Measurements from ENCODE around the gene ZNF74.

The ZNF74 gene

GRCh38 chr22:20422271-20423007 lies 28.5 kb downstream of the ZNF74 start:
- no peak for DNase-seq

GRCh38 chr22:20423008-20423905 lies 29.3 kb downstream of the ZNF74 start:
- DNase-seq = no peak

DNA sequence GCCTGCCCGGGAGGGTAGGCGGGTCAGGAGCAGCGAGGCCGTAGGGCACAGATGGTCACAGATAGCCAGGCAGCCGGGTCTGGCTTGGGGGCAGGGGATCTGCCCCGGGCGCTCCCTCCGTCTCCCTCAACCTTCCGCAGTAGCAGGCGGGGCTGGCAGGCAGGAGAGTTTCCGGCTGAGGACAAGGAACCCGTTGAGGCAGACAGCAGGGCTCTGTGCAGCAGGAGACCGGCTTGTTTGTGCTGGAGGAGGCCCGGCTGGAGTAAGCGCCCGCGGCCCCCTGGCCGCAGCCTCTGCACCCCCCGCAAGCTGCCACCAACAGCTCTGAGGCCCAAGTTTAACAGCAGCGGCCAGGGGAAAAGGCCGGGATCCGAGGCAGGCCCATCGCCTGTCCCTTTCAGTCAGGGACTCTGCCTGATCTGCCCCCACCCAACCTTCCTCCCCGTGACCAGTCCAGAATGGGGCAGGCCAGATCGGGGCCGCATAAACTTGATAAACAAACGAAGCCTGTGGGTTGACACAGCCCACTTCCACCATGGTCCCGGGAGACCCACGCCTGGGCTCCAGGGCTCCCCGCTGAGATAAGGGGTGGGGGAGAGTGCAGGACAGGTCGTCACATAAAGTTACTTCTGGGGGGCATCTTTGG lies 30.1 kb downstream of the ZNF74 start:
- DNase-seq = no peak

DNA sequence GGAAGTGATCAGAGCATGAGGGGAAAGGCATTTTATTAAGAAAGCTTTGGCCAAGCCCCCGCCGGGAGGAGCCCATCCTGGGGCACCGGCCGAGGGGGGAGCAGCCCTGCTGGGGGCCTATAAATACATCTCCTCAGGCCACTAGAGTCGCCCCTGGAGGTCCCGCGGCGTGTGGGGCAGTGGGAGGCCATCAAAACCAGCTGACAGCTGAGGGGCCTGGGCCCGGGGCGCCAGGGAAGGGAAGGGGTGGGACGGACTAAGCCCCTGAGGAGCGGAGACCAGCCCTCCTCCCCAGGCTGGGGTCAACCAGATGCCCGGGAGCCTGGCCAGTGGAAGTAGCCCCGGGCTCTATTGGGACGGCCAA lies 30.6 kb downstream of the ZNF74 start:
- no peak for DNase-seq

DNA sequence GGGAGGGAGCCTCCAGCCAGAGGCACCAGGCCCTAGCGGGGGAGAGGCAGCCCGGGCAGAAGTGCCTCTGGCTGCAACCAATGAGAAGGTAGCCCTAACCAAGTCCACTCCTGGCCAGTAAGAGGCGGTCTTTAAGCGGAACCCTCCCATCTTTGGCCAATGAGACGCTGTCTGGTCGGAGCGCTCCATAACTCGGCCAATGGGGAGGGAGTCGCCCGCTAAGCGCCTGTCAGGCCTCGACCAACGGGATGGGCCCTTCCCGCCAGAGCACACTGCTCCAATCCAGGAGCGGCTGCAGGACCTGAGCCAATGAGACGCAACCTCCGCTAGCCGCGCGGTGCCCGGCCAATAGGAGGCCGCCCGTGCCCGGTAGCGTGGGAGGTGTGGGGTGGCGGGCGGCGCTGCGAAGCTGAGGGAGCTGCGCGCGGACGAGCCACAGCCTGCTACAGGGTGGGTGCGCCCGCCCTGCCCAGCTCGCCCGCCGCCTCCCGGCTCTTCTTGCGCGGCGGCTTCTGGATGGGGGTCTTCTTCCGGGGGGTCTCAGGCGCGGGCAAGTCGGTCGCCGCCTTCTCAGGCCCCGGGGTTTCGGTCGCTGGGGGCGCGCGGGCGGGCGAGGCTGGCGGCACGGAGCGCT lies 31.1 kb downstream of the ZNF74 start:
- no peak for DNase-seq

DNA sequence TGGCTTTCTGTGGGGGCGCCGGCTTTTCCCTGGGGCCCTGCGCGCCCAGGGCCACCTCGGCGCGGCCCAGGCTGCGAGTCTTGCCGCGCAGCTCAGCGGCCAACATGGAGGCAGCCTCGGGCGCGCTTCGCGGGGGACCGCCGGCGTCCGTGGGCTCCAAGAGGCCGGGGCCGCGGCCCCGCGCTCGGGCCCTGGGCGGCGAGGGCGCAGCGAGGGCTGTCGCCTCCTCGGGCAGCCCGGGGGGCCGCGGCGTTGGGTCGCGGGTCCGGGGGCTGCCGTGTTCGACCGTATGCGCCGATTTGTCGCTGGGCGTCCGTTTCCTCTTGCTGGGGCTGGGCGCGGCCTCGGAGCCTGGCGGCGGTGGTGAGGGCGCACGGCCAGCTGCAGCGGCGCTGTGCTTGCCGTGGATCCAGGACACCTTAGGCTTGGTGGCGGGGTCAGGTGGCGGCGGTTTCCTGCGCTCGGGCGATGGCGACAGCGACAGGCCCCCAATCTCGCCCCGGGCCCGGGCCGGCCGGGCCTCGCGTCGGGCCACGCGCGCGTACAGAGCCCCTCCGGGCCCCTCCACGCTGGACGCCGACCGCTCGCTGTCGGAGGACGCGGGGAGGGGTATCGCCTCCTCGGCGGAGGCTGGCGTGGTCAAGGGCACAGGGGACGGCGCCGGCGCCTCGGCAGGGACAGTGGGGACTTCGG lies 31.8 kb downstream of the ZNF74 start:
- DNase-seq = no peak

DNA sequence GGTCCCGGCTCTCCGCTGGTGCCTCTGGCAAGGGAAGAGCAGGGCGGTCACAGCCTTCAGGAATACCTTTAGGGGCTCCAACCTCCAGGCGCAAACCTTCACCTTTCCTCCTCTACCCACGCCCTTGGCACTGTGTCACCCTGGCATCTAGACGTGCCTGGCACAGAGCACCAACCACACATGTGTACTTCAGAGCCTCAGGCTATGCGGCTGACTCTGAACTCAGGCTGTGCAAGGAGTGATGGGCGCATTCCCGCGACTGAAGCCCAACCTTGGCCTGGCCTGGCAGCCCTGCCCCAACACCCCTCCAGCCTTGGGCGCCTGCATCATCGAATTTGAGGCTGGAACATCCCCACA lies 32.3 kb downstream of the ZNF74 start:
- DNase-seq = peak; percentile 10

- no peak for DNase-seq
These were observed 33.4 kb downstream of the ZNF74 start for GRCh38 chr22:20427104-20427944.

DNA sequence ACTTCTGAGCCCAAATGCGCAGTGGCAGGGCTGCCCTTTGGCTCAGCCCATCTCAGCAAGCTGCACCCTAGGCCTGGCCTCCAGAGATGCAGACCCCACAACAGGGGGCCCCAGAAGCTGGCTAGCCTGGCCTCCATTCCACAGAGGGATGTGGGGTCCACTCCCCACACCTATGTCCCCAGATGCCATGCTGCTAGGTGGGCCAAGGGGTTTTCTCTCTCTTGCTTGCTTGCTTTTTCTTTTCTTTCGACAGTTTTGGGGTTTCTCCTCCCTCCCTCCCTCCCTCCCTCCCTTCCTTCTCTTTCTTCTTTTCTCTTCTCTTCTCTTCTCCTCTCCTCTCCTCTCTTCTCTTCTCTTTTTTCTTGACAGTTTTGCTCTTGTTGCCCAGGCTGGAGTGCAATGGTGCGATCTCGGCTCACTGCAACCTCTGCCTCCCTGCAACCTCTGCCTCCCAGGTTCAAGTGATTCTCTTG lies 34.0 kb downstream of the ZNF74 start:
- DNase-seq = no peak

DNA sequence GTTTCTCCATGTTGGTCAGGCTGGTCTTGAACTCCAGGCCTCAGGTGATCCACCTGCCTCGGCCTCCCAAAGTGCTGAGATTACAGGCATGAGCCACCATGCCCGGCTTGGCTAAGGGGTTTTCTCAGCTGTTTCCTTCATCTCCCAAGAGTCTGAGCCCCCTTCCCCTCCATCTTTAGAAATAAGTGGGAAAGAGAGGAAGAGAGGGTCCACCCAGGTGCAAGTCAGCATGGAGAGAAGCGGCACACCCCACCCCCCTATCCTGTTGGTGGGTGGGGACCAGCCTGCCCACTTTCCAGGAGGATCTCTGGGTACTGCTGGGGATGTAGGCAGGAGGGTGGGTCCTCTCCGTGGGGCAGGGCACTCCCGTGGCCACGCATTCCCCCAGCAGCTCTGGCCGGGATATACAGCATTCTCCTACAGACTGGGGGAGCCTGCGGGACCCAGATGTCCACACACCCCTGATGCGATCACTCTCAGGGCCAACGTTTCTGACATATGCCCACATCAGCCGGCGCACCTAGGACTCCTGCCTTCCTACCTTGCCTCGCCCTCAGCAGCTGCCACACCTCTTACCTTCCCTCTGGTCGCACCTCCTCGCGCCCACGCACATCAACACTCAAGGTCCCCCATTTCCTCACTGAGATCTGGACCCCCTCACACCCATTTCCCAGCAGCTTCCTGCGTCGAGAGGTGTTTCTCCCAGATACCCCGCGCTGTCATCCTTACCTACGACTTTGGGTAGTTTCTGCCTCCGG lies 34.7 kb downstream of the ZNF74 start:
- DNase-seq = no peak

DNA sequence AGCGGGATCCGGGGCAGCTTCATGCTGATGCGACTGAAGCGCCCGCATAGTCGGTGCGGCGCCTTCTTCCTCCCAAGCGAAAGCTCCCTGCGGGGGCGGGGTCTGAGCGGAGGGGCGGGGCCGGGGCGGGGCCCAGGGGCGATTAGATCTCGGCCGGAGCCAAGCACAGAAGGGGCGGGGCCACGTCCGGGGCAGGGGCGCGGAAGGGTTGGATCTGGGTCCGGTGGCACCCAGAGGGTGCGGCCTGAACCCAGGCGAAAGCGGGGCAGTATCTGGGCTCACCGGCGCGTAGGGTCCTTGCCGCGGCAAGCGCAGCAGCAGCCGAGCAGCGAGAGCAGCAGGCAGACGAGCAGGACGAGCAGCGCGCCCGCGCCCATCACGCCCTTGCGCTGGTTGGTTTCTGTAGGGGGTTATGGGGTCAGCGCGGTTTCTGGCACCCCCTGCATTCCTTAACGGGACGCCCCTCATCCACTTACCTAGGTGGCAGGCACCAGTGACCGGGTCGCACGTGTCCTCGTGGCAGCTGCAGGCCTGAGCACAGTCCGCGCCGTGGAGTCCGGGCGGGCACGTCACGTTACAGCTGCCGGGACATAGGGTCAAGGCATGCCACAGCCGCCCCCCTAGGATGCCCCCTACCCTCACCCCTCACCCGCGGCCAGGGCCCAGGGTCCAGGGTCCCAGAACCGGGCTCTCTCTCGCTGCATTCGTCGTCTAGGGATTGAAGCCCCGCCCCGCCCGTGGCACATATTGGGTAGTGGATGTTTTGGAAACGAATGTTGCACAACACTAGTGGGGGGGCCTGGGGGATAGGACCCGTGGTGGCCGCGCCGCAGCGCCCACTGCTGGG lies 35.5 kb downstream of the ZNF74 start:
- peak; percentile 49 for DNase-seq

DNA sequence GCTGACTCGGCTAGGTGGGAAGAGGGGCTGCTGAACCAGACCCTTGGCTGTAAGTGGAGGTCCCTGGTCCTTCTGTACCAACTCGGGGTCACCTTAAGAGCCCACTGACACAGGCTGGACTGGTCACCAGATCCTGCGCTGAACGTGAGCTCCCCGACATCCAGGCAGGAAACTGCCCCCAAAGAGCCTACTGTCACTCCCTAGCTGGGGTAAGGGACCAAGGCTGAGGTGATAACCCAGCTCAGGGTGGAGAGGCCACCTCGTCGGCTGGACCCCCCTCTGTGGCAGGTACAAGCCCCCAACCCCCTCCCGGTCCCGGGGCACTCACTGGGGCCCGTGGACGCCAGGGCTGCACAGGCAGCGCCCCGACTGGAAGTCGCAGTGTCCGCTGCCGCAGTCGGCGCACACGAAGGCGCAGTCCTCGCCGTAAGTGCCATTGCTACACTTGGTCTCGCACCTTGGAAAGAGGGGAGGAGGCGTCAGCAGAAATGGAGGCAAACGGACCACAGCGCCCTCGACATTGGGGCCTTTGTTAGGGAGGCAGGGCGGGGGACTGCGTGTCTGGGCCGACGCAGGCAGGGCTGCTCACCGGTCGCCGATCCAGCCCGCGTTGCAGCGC lies 36.3 kb downstream of the ZNF74 start:
- no peak for DNase-seq

DNA sequence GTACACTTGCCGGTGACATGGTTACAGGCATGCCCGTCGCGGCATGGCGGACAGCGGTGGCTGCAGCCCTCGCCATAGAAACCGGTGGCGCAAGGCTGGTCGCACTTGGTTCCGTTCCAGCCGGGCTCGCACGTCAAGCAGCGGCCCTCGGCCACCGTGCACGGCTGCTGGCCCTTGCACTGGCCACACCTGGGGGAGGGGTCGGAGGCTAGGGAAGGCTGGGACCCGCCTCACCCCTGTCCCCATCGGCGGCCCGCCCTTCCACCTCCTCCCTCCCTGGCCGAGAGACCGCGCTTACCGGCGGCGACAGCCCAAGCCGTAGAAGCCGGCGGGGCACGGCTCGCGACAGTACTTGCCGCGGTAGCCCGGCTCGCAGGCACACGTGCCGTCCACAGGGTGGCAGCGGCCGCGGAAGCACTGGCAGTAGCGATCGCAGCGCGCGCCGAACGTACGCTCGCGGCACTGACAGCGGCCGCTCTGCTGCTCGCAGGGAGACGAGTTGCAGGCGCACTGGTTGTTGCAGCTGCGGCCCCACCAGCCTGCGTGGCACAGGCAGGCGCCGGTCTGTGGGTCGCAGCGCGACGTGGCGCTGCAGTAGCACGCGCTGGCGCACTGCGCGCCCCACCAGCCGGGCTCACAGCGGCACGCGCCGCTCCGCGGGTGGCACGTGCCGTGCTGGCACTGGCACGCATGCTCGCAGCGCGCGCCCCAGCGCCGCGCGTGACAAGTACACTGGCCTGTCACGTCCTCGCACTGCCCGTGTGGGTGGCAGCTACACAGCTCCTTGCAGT lies 37.0 kb downstream of the ZNF74 start:
- no peak for DNase-seq

DNA sequence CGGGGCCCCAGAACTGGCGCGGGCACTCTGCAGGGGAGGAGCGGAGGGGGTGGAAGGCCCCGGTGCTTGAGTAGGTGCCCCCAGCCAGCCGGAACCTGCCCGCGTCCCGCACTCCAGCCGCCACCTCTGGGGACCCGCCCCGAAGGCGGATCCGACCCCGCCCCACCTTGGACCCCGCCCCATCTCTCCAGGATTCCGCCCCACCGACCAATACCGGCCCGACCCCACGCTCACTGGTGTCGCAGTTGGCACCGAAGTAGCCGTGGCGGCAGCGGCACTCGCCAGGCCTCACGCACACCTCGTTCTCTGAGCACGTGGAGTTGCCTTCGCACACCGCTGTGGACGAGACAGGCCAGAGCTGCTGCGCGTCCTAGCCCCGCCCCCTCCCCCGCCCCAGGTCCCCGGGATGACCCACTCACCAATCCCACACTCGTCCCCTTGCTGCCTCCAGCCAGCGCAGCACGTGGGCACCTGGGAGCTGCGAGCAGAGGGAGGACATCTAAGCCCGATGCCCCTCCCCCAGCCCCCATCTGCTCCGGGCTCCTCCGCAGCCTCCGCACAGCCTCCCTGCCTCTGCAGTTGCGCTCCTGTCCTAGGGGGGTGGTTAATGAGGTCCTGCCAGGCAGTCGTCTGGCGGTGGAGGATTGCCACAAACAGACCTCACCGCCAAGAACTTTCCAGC lies 37.7 kb downstream of the ZNF74 start:
- no peak for DNase-seq

DNA sequence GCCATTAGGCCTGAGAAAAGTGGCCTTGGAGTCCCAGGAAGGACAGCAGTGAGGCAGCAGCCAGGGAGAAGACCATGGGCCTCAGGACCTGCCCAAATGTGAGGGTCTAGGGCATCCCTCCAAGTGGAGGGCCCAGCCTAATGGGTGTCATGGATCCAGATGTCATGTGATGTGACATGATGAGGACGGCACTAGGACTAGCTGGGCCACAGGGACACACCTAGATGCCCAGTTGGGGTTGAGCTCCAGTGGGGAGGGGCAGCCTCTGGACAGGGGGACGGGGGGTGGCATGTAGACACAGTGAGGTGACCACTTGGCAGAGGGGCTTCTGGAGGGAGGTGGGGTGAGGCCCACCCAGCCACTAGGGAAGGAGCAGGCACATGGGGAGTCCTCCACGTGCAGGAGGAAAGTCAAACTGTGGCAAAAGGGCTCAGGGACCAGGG lies 38.3 kb downstream of the ZNF74 start:
- DNase-seq = no peak

DNA sequence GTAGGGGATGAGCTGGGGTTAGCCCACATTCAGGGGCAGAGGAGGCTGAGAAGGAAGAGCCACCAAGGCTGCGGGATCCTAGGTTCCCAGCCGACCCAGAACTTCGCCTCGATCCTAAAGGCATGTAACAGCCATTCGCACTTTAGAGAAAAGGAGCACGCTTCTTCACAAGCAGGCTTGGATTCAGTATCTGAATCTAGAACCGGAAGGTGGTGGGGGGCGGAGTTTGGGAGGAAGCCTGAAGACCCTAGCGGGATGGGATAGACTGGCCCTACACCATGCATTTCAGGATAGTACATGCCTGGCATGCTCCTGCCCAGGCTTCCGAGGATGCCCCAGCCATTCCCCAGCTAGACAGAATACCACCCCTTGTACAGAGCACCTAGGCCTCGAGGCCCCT lies 39.2 kb downstream of the ZNF74 start:
- no peak for DNase-seq

DNA sequence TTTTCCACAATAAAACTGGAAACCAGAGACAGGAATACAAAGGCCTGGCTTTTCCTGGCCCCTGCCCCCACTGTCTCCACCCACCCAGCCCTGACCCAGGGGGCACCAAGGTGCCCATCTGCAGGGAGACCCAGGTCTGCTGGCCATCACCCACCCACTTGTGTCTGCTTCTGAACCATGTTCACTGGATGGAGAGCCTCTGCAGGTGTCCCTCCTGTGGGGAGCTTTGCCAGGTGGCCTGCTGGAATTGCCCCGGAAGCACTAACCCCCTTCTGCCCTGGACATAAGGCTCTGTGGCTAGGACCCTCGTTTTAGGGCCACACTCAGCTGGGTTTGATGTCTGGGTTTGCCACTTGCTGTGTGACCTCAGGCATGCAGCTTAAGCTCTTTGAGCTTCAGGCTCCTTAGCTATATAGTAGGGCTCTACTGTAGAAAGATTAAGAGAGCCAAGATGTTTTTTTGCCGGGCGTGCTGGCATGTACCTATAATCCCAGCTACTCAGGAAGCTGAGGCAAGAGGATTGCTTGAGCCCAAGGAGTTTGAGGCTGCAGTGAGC lies 39.8 kb downstream of the ZNF74 start:
- DNase-seq = no peak
